CD14-positive monocyte (primary cell): ENCODE measurements around the gene FOXN4. TPM values are rescaled to one million over a fixed set of nuclear protein-coding genes. Genes with fewer than 3 reads are reported as not detected.

Experiments used
- DNase-seq, 3 donors: peaks; one replicate each; pipeline ENCODE4 v3.0.0-alpha.2; 2011 to 2022
- H2AFZ ChIP-seq: 2 replicates; pipeline ENCODE4 v1.6.0; 2012; ENCODE audit warnings: mild to moderate bottlenecking, low read depth, low read length, inconsistent platforms; ENCODE audit not compliant: insufficient read depth, poor library complexity, severe bottlenecking
- H3K27ac ChIP-seq, 2 donors: 1 replicate in 1 of 2; 2 replicates in 1 of 2; pipeline ENCODE4 v1.5.1; 2012 to 2013; ENCODE audit warnings: low read length in 2 of 2, control low read depth in 1 of 2, inconsistent platforms in 1 of 2, low read depth in 1 of 2, mild to moderate bottlenecking in 1 of 2
- H3K27me3 ChIP-seq, 2 donors: one replicate each; pipeline versions ENCODE4 v1.6.0 to v1.6.1; 2011 to 2013; ENCODE audit warnings: low read length in 2 of 2; ENCODE audit not compliant: control insufficient read depth in 2 of 2, insufficient read depth in 2 of 2
- H3K36me3 ChIP-seq, 2 donors: replicated peaks in 1 of 2; 1 replicate in 1 of 2; 2 replicates in 1 of 2; pipeline versions ENCODE4 v1.5.1 to v1.6.1; 2012 to 2013; ENCODE audit warnings: low read length in 2 of 2, control low read depth in 1 of 2, inconsistent platforms in 1 of 2, mild to moderate bottlenecking in 1 of 2; ENCODE audit not compliant: insufficient read depth in 2 of 2, control insufficient read depth in 1 of 2
- H3K4me1 ChIP-seq, 2 donors: 1 replicate in 1 of 2; 2 replicates in 1 of 2; pipeline versions ENCODE4 v1.5.1 to v1.6.1; 2012 to 2013; ENCODE audit warnings: low read length in 2 of 2, control low read depth in 1 of 2, inconsistent platforms in 1 of 2, mild to moderate bottlenecking in 1 of 2, moderate library complexity in 1 of 2; ENCODE audit not compliant: insufficient read depth in 2 of 2, control insufficient read depth in 1 of 2
- H3K4me2 ChIP-seq: replicated peaks from 2 replicates; pipeline ENCODE3; 2012; ENCODE audit warnings: low read length, moderate library complexity, mild to moderate bottlenecking; ENCODE audit not compliant: poor library complexity, severe bottlenecking; ENCODE audit errors: extremely low read depth
- H3K4me3 ChIP-seq, 3 experiments: fragments of 200-600 bp in 1 of 3; sonication (generic) in 1 of 3; replicated peaks in 1 of 3; 1 replicate in 2 of 3; 2 replicates in 1 of 3; pipeline ENCODE4 v1.5.1; 2011 to 2013; ENCODE audit warnings: low read length in 3 of 3, mild to moderate bottlenecking in 3 of 3, control low read depth in 2 of 3, low read depth in 2 of 3, inconsistent platforms in 1 of 3, moderate library complexity in 1 of 3
- H3K79me2 ChIP-seq: 2 replicates; pipeline ENCODE4 v1.6.0; 2012; ENCODE audit warnings: mild to moderate bottlenecking, control low read depth, inconsistent platforms, low read length, moderate library complexity; ENCODE audit not compliant: insufficient read depth
- H3K9ac ChIP-seq: 2 replicates; pipeline ENCODE4 v1.6.0; 2017; ENCODE audit warnings: low read length, mild to moderate bottlenecking; ENCODE audit not compliant: insufficient read depth, poor library complexity, severe bottlenecking
- H3K9me3 ChIP-seq, 2 donors: replicated peaks in 1 of 2; 1 replicate in 1 of 2; 2 replicates in 1 of 2; pipeline versions ENCODE4 v1.5.1 to v1.6.1; 2012 to 2013; ENCODE audit warnings: low read length in 2 of 2, control low read depth in 1 of 2; ENCODE audit not compliant: control insufficient read depth in 1 of 2, insufficient read depth in 1 of 2
- H4K20me1 ChIP-seq: 2 replicates; pipeline ENCODE4 v1.6.0; 2012; ENCODE audit warnings: mild to moderate bottlenecking, low read length, control low read depth, moderate library complexity; ENCODE audit not compliant: insufficient read depth
- H3K27ac Mint-ChIP-seq, 7 donors: one replicate each; pipeline ENCODE4 v1.8.0; 2020; ENCODE audit warnings: mild to moderate bottlenecking in 7 of 7, mixed read lengths in 7 of 7, moderate library complexity in 6 of 7, inconsistent platforms in 2 of 7
- H3K27me3 Mint-ChIP-seq, 3 donors: one replicate each; pipeline ENCODE4 v1.8.0; 2021 to 2022; ENCODE audit warnings: low read depth in 3 of 3, mild to moderate bottlenecking in 3 of 3, mixed read lengths in 3 of 3, moderate library complexity in 3 of 3, inconsistent platforms in 1 of 3
- H3K36me3 Mint-ChIP-seq, 2 donors: one replicate each; pipeline ENCODE4 v1.8.0; 2020; ENCODE audit warnings: mixed read lengths in 2 of 2, inconsistent platforms in 1 of 2, mild to moderate bottlenecking in 1 of 2
- H3K4me1 Mint-ChIP-seq: one replicate; pipeline ENCODE4 v1.8.0; 2020; ENCODE audit warnings: mild to moderate bottlenecking, mixed read lengths
- H3K4me3 Mint-ChIP-seq, 2 donors: one replicate each; pipeline ENCODE4 v1.8.0; 2020; ENCODE audit warnings: mild to moderate bottlenecking in 2 of 2, mixed read lengths in 2 of 2, moderate library complexity in 1 of 2
- H3K9me3 Mint-ChIP-seq, 7 donors: one replicate each; pipeline ENCODE4 v1.8.0; 2020 to 2022; ENCODE audit warnings: mixed read lengths in 7 of 7, mild to moderate bottlenecking in 6 of 7, moderate library complexity in 6 of 7, inconsistent platforms in 2 of 7
- CTCF ChIP-seq: fragments of 200-600 bp; IDR thresholded peaks from one replicate; pipeline ENCODE4 v1.8.0; 2022; ENCODE audit warnings: antibody characterized with exemption, mild to moderate bottlenecking
- WGBS: methylation state at CpG from one replicate; pipeline ENCODE4 v1.1.5; 2013; ENCODE audit warnings: missing lambda C conversion rate; ENCODE audit not compliant: insufficient coverage; 5-methylcytosine and 5-hydroxymethylcytosine counted together
- intact Hi-C, 2 donors: fragments of 100-400 bp; cut with micrococcal nuclease; formaldehyde crosslinking; loops; one replicate each; pipeline versions ENCODE4 v1.15.0 to v1.15.1; 2023
- polyA plus RNA-seq, 3 donors: library from polyadenylated mRNA; depleted of rRNA in 1 of 3; unstranded in 2 of 3; stranded (reverse) in 1 of 3; fragments of 300-500 nt in 2 of 3; fragments of >200 nt in 1 of 3; fragmentation: Illumina TruSeq in 2 of 3; gene quantifications; 1 replicate in 2 of 3; 2 replicates in 1 of 3; pipeline ENCODE4 v1.2.3, GENCODE V29; 2012 to 2021

The FOXN4 gene
- polyA plus RNA-seq, 3 donors: not detected

DNA sequence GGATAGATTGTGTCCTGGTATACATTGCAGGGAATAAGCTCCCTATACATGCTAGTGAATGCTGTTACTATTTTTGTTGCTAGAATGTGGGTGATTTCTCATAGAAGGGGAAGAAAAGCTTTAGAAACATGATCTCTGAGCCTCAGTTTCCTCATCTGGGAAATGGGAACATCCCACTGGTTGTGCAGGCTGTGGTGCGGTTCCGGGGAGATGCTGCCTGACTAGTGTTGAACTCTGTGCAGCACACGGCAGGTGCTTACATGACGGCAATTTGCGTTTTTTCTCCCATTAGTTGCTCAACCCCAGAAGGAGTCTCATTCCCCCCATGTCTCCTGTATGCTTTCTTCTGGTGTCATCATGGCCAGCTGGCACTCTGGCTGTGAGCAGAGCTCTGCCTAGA is 32.9 kb downstream of the FOXN4 start:
- H3K36me3 Mint-ChIP-seq: no peaks in the 10 kb centered on the region
- H4K20me1 ChIP-seq: no peaks in the 10 kb centered on the region

DNA sequence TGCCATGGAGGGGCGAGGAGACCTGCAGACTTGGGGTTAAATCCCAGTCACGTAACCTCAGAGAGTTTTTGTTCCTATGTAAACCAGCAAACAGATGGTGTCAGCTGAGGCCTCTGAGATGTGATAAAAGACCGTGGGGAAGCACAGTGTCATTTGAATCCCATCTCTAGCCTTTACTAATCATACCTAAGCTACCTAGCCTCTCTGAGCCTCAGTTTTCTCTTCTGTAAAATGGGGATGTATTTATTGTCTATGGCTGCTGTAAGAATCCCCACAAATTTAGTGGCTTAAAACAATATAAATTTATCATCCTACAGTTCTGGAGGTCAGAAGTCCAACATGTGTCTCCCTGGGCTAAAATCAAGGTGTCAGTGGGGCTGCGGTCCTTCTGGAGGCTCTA is 33.9 kb downstream of the FOXN4 start:
- Histone ChIP-seq H3K9ac (no peak overlapping the region), H3K27me3 (no peaks in the 10 kb centered on the region), H3K9me3 (no peaks in the 10 kb centered on the region), H3K79me2 (no peaks in the 10 kb centered on the region), H3K4me2 (no peak overlapping the region), H3K27ac (no peak overlapping the region), H4K20me1 (no peaks in the 10 kb centered on the region), H3K36me3 (no peaks in the 10 kb centered on the region), H3K4me1 (peaks cover 5 to 10% of the 10 kb centered on the region in 2 donors), H3K4me3 (no peak overlapping the region), H2AFZ (no peak overlapping the region)
- H3K27me3 Mint-ChIP-seq: peaks cover 0 to 9% (median 6%) of the 10 kb centered on the region in 3 donors
- no peaks in the 10 kb centered on the region for H3K36me3 Mint-ChIP-seq
- H3K4me1 Mint-ChIP-seq: peaks cover 13% of the 10 kb centered on the region
- intact Hi-C loops: no loop called here
- no peak overlapping the region for H3K27ac Mint-ChIP-seq
- H3K9me3 Mint-ChIP-seq: peaks cover 0 to 5% (median 3%) of the 10 kb centered on the region in 7 donors
- WGBS: 100% methylated on average over 2 of the region's 4 CpGs
- no peak overlapping the region for H3K4me3 Mint-ChIP-seq
- TF ChIP-seq CTCF: no peak
- DNase-seq: no peak

More for the DNA sequence above, 32.9 kb downstream of the FOXN4 start:
- 100% methylated on average over 5 of the region's 5 CpGs for WGBS
- H3K27me3 Mint-ChIP-seq: peaks cover 0 to 9% (median 6%) of the 10 kb centered on the region in 3 donors
- no peak for TF ChIP-seq CTCF
- peaks cover 0 to 2% (median 0%) of the 10 kb centered on the region in 7 donors for H3K9me3 Mint-ChIP-seq
- no peak overlapping the region for H3K27ac Mint-ChIP-seq
- H3K4me1 Mint-ChIP-seq: peaks cover 13% of the 10 kb centered on the region
- Histone ChIP-seq H3K36me3 (no peaks in the 10 kb centered on the region), H3K9me3 (no peaks in the 10 kb centered on the region), H3K4me1 (peaks cover 5 to 10% of the 10 kb centered on the region in 2 donors), H3K4me3 (no peak overlapping the region), H3K79me2 (no peaks in the 10 kb centered on the region), H3K4me2 (no peak overlapping the region), H3K9ac (no peak overlapping the region), H3K27ac (no peak overlapping the region), H3K27me3 (no peaks in the 10 kb centered on the region), H2AFZ (no peak overlapping the region)
- DNase-seq: no peak
- intact Hi-C loops: no loop called here
- H3K4me3 Mint-ChIP-seq: no peak overlapping the region
